ENCODE data around the gene CERCAM.

Gene CERCAM

GRCh38 chr9:128456613-128457061 lies 36.0 kb downstream of the CERCAM start:
- DNase-seq (ENCODE audit: low read depth): peak; percentile 61

GRCh38 chr9:128457207-128457606 lies 36.5 kb downstream of the CERCAM start:
- no peak for DNase-seq (ENCODE audit: low read depth)

GRCh38 chr9:128459011-128459410 lies 38.4 kb downstream of the CERCAM start:
- no peak for DNase-seq (ENCODE audit: low read depth)

GRCh38 chr9:128469070-128469469 lies 48.4 kb downstream of the CERCAM start:
- DNase-seq (ENCODE audit: low read depth): no peak

- peak; percentile 61 for DNase-seq (ENCODE audit: low read depth)
These were observed 49.9 kb downstream of the CERCAM start for GRCh38 chr9:128470560-128470959.

- DNase-seq (ENCODE audit: low read depth): no peak
These were observed 52.4 kb downstream of the CERCAM start for GRCh38 chr9:128473104-128473503.

GRCh38 chr9:128475867-128476266 lies 55.2 kb downstream of the CERCAM start:
- DNase-seq (ENCODE audit: low read depth): no peak

- DNase-seq (ENCODE audit: low read depth): no peak
These were observed 58.6 kb downstream of the CERCAM start for GRCh38 chr9:128479262-128479661.

GRCh38 chr9:128481561-128481960 lies 60.9 kb downstream of the CERCAM start:
- no peak for DNase-seq (ENCODE audit: low read depth)

GRCh38 chr9:128482186-128482585 lies 61.5 kb downstream of the CERCAM start:
- DNase-seq (ENCODE audit: low read depth): no peak

GRCh38 chr9:128484686-128485413 lies 64.2 kb downstream of the CERCAM start:
- DNase-seq (ENCODE audit: low read depth): no peak

GRCh38 chr9:128485414-128485855 lies 64.8 kb downstream of the CERCAM start:
- DNase-seq (ENCODE audit: low read depth): no peak

GRCh38 chr9:128486201-128486600 lies 65.5 kb downstream of the CERCAM start:
- DNase-seq (ENCODE audit: low read depth): no peak

All from stromal cell of bone marrow (primary cell).